Bronchial epithelial cell (primary cell): ENCODE results near the gene RILPL2. TPM values are rescaled to one million over a fixed set of nuclear protein-coding genes. Genes with fewer than 3 reads are reported as not detected.
"Not testable (repeated sequence)": the region's sequence is repeated elsewhere in the genome, so short reads cannot be mapped to it uniquely, and the experiment has no call there.

Source experiments
- DNase-seq: peaks from one replicate; pipeline ENCODE4 v3.0.0-alpha.2; 2010; ENCODE audit warnings: low read depth
- FAIRE-seq: peaks from 2 replicates; lab custom pipeline; 2011; peaks lifted over from hg19 to GRCh38; lab: Jason Lieb, UNC
- H3K27me3 ChIP-seq: 2 replicates; pipeline ENCODE4 v1.5.1; 2011; ENCODE audit warnings: low read length; ENCODE audit not compliant: control insufficient read depth, insufficient read depth
- H3K36me3 ChIP-seq: 2 replicates; pipeline ENCODE4 v1.5.1; 2011; ENCODE audit warnings: low read length; ENCODE audit not compliant: control insufficient read depth, insufficient read depth
- H3K4me3 ChIP-seq: 2 replicates; pipeline ENCODE4 v1.5.1; 2011; ENCODE audit warnings: mild to moderate bottlenecking, low read depth, low read length, control low read depth
- CTCF ChIP-seq: IDR thresholded peaks from 2 replicates; pipeline ENCODE4 v1.5.1; 2011; ENCODE audit warnings: mild to moderate bottlenecking, moderate library complexity, low read length, control low read depth, inconsistent platforms; ENCODE audit not compliant: insufficient read depth, severe bottlenecking
- total RNA-seq: library from RNA; depleted of rRNA; stranded (reverse); fragments of >200 nt; gene quantifications from 2 replicates; pipeline ENCODE4 v1.2.1, GENCODE V29; 2014

RILPL2 gene
- total RNA-seq, 1 donor from 2014 or later: 3.9 TPM

GRCh38 chr12:123457980-123458779, 21.7 kb upstream of the RILPL2 start, which contains the start of gene SNRNP35:
TSS of gene SNRNP35 (plus strand) at chr12:123458139. CDS start at chr12:123465541, 7,402 bp downstream.
- peak; percentile 61 for DNase-seq
- no peaks in the 10 kb centered on the region for H3K36me3 ChIP-seq
- no peak for FAIRE-seq
- no peaks in the 10 kb centered on the region for H3K27me3 ChIP-seq
- H3K4me3 ChIP-seq: peak within 1 kb of the TSS; percentile 95
- no peak for TF ChIP-seq CTCF

- no peaks in the 10 kb centered on the region for H3K27me3 ChIP-seq
- DNase-seq (no peak), FAIRE-seq (no peak)
- H3K4me3 ChIP-seq: no peak overlapping the region
- H3K36me3 ChIP-seq: no peaks in the 10 kb centered on the region
- TF ChIP-seq CTCF: no peak
Observed at GRCh38 chr12:123453165-123453564, 16.7 kb upstream of the RILPL2 start.

GRCh38 chr12:123452276-123452550, 15.7 kb upstream of the RILPL2 start:
- H3K4me3 ChIP-seq, FAIRE-seq, DNase-seq, H3K27me3 ChIP-seq, H3K36me3 ChIP-seq: not testable (repeated sequence)

- TF ChIP-seq CTCF: no peak
- DNase-seq (no peak), FAIRE-seq (no peak)
- no peaks in the 10 kb centered on the region for H3K36me3 ChIP-seq
- no peaks in the 10 kb centered on the region for H3K27me3 ChIP-seq
- no peak overlapping the region for H3K4me3 ChIP-seq
Observed at GRCh38 chr12:123450636-123451035, 14.2 kb upstream of the RILPL2 start.

- no peak for TF ChIP-seq CTCF
- Histone ChIP-seq H3K27me3 (no peaks in the 10 kb centered on the region), H3K4me3 (no peak overlapping the region), H3K36me3 (no peaks in the 10 kb centered on the region)
- DNase-seq (no peak), FAIRE-seq (no peak)
Observed at GRCh38 chr12:123449856-123450255, 13.4 kb upstream of the RILPL2 start.

GRCh38 chr12:123449249-123449733, 12.8 kb upstream of the RILPL2 start:
- FAIRE-seq (no peak), DNase-seq (no peak)
- no peaks in the 10 kb centered on the region for H3K36me3 ChIP-seq
- no peak for TF ChIP-seq CTCF
- no peaks in the 10 kb centered on the region for H3K27me3 ChIP-seq
- no peak overlapping the region for H3K4me3 ChIP-seq
